GM19238 (cell line): ENCODE measurements around the gene PDE7B.

Experiments used
- DNase-seq: peaks from one replicate; pipeline ENCODE4 v3.0.0; 2011; ENCODE audit warnings: low spot score; ENCODE audit not compliant: insufficient read length

The PDE7B gene

GRCh38 chr6:136063096-136063495, 211.6 kb downstream of the PDE7B start:
- no peak for DNase-seq

GRCh38 chr6:136066005-136066404, 214.5 kb downstream of the PDE7B start:
- no peak for DNase-seq

GRCh38 chr6:136067731-136068341, 216.3 kb downstream of the PDE7B start:
- DNase-seq = no peak

- DNase-seq = no peak
Measured at GRCh38 chr6:136069119-136069518, 217.6 kb downstream of the PDE7B start.

- DNase-seq = no peak
Measured at GRCh38 chr6:136070815-136071214, 219.3 kb downstream of the PDE7B start.

- no peak for DNase-seq
Measured at GRCh38 chr6:136072691-136073090, 221.2 kb downstream of the PDE7B start.

GRCh38 chr6:136073216-136073615, 221.7 kb downstream of the PDE7B start:
- DNase-seq = no peak

GRCh38 chr6:136076496-136076895, 225.0 kb downstream of the PDE7B start:
- DNase-seq = no peak

- DNase-seq = no peak
Measured at GRCh38 chr6:136077834-136078576, 226.5 kb downstream of the PDE7B start.

GRCh38 chr6:136079701-136080565, 228.4 kb downstream of the PDE7B start:
- DNase-seq = no peak

- DNase-seq = no peak
Measured at GRCh38 chr6:136083540-136083939, 232.0 kb downstream of the PDE7B start.

- no peak for DNase-seq
Measured at GRCh38 chr6:136084403-136084802, 232.9 kb downstream of the PDE7B start.

- no peak for DNase-seq
Measured at GRCh38 chr6:136085370-136086115, 234.0 kb downstream of the PDE7B start.

- DNase-seq = no peak
Measured at GRCh38 chr6:136086686-136087085, 235.2 kb downstream of the PDE7B start.

- DNase-seq = no peak
Measured at GRCh38 chr6:136087986-136088385, 236.5 kb downstream of the PDE7B start.

GRCh38 chr6:136088693-136089092, 237.2 kb downstream of the PDE7B start:
- no peak for DNase-seq

GRCh38 chr6:136089876-136090275, 238.4 kb downstream of the PDE7B start:
- no peak for DNase-seq

- DNase-seq = no peak
Measured at GRCh38 chr6:136090929-136091328, 239.4 kb downstream of the PDE7B start.

GRCh38 chr6:136092897-136093296, 241.4 kb downstream of the PDE7B start:
- DNase-seq = no peak

GRCh38 chr6:136093835-136094234, 242.3 kb downstream of the PDE7B start:
- DNase-seq = no peak

GRCh38 chr6:136094812-136095211, 243.3 kb downstream of the PDE7B start:
- DNase-seq = no peak
